ENCODE results near the gene FZD1. TPM values are rescaled to one million over a fixed set of nuclear protein-coding genes. Genes with fewer than 3 reads are reported as not detected.
"Not testable (repeated sequence)": the region's sequence is repeated elsewhere in the genome, so short reads cannot be mapped to it uniquely, and the experiment has no call there.

The FZD1 gene
- polyA plus RNA-seq, 1 donor: 11.8 TPM

GRCh38 chr7:91297939-91298338, 33.7 kb downstream of the FZD1 start:
- no peak for DNase-seq

GRCh38 chr7:91299952-91300775, 35.9 kb downstream of the FZD1 start:
- DNase-seq: no peak

GRCh38 chr7:91302794-91303193, 38.6 kb downstream of the FZD1 start:
- no peak for DNase-seq

GRCh38 chr7:91306266-91306665, 42.0 kb downstream of the FZD1 start:
- no peak for DNase-seq

- no peak for DNase-seq
Observed at GRCh38 chr7:91307467-91307866, 43.2 kb downstream of the FZD1 start.

GRCh38 chr7:91308191-91308590, 44.0 kb downstream of the FZD1 start:
- not testable (repeated sequence) for DNase-seq

GRCh38 chr7:91310830-91311460, 46.7 kb downstream of the FZD1 start:
- no peak for DNase-seq

GRCh38 chr7:91311839-91312238, 47.6 kb downstream of the FZD1 start:
- no peak for DNase-seq

- no peak for DNase-seq
Observed at GRCh38 chr7:91313113-91313512, 48.9 kb downstream of the FZD1 start.

GRCh38 chr7:91314591-91315323, 50.5 kb downstream of the FZD1 start:
- DNase-seq: no peak

- DNase-seq: no peak
Observed at GRCh38 chr7:91316426-91316825, 52.2 kb downstream of the FZD1 start.

GRCh38 chr7:91319351-91319750, 55.1 kb downstream of the FZD1 start:
- DNase-seq: no peak

- no peak for DNase-seq
Observed at GRCh38 chr7:91320366-91321078, 56.3 kb downstream of the FZD1 start.
